GM19395 (cell line): ENCODE results near the gene ZNF385B.
A peak's percentile ranks its signal among the peaks of the same experiment; 100 is the strongest.

Experiments used
- ATAC-seq: cut with Tn5 transposase; IDR thresholded peaks from one replicate; pipeline ENCODE4 v1.9.1; 2021; ENCODE audit warnings: mild to moderate bottlenecking, moderate library complexity; ENCODE audit not compliant: unreplicated experiment

The ZNF385B gene

GRCh38 chr2:179417436-179417949, 443.9 kb downstream of the ZNF385B start:
- no peak for ATAC-seq

DNA sequence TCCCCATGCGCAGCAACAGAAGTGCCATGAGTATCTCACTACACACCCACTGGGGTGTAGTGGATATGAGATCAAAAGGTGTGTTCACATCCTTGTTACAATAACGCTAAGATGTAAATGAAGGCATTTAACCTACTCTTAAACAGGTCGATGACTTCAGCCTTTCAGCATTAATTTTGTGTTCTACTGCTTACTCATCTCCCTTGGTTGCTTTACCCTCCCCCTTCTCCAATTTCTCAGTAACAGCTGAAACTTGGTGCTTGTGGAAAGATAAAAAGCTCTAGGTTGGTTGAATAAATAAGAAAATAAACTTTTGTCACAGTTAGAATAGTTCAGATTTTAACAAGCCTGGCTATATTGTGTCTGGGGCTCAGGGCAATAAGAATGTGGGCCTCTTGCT, 449.3 kb downstream of the ZNF385B start:
- ATAC-seq, result no peak

DNA sequence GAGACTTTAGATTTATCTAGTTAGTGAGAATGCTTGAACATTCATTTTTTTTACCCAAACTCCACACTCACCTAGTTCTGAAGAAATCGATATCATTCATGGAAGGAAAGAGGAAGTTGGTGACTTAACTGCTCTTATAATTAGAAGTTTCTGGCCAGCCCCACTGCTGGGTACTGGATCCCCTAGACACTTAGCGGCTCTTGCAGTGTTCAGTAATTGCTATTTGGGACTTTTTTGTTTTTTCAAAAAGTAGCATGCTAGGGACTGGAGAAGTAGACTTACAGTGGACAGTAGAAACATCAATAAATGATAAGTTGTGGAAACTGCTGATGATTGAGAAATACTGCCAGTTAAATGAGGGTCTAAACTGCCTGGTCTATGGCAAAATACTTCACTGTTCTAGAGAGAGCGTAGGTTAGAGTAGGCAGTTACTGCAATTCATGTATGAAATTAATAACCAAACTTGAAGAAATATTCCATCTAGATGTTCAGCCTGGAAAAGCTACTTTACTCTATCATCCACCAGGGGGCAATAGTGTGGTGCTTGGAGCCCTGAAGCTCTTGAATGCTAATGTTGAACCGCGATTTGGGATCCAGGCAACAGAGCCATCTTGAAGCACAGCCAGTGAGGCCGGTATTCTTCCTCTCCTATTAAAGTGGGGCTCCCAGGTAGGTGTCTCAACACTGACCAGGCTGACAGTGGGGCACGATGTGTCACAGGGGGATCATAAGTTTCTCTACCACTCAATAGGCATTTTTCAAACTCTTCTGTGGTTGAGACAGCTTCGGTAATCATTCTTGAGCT, 450.7 kb downstream of the ZNF385B start:
- ATAC-seq, result peak; percentile 86

- no peak for ATAC-seq
These were observed 457.8 kb downstream of the ZNF385B start for GRCh38 chr2:179403624-179404023.

DNA sequence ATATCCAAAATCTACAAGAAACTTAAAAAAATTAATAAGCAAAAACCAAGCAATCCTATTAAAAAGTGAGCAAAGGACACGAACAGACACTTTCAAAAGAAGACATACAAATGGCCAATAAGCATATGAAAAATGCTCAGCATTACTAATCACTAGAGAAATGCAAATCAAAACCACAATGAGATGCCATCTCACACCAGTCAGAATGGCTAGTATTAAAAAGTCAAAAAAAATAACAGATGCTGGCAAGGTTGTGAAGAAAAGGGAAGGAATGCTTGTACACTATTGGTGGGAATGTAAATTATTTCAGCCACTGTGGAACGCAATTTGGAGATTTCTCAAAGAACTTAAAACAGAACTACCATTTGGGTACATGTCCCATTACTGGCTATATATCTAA, 467.9 kb downstream of the ZNF385B start:
- ATAC-seq, result no peak
